GM12892 (cell line): ENCODE results near the gene FAM193A.

Experiments used
- POLR2A ChIP-seq: IDR thresholded peaks from 2 replicates; pipeline ENCODE4 v1.6.1; 2011; ENCODE audit warnings: low read depth, low read length, control low read depth
- POLR2AphosphoS5 ChIP-seq: IDR thresholded peaks from 2 replicates; pipeline ENCODE4 v1.6.1; 2011; ENCODE audit warnings: low read depth, low read length, control low read depth
- TAF1 ChIP-seq: IDR thresholded peaks from 2 replicates; pipeline ENCODE4 v1.6.1; 2011; ENCODE audit warnings: low read depth, mild to moderate bottlenecking, control low read depth, low read length, borderline replicate concordance

- no peak for TF ChIP-seq POLR2A
- no peak for TF ChIP-seq TAF1
- TF ChIP-seq POLR2AphosphoS5 = no peak
Measured at GRCh38 chr4:2768921-2769336, 232.5 kb downstream of the FAM193A start.
